Heart left ventricle (tissue), 16 donors: ENCODE results near the gene ARRB1. TPM values are rescaled to one million over a fixed set of nuclear protein-coding genes. Genes with fewer than 3 reads are reported as not detected.

Experiments used
- ATAC-seq, 4 donors: fragments of 200-7000 bp; cut with Tn5 transposase; one replicate each; pipeline ENCODE4 v1.9.1; 2020 to 2022; ENCODE audit warnings: moderate library complexity in 4 of 4, mild to moderate bottlenecking in 3 of 4, moderate number of reproducible peaks in 1 of 4
- DNase-seq, 5 donors: peaks; one replicate each; pipeline ENCODE4 v3.0.0-alpha.2; 2020
- H3K27ac ChIP-seq, 12 donors: fragments of 200-600 bp; sonication (generic) in 4 of 12; one replicate each; pipeline versions ENCODE4 v1.5.0 to v1.8.0; 2016 to 2022; ENCODE audit warnings: mild to moderate bottlenecking in 2 of 12
- H3K27me3 ChIP-seq, 9 donors: fragments of 200-600 bp; sonication (generic) in 2 of 9; one replicate each; pipeline versions ENCODE4 v1.5.1 to v1.8.0; 2016 to 2022; ENCODE audit warnings: mild to moderate bottlenecking in 3 of 9
- H3K36me3 ChIP-seq, 9 donors: fragments of 200-600 bp; sonication (generic) in 2 of 9; one replicate each; pipeline versions ENCODE4 v1.5.0 to v1.8.0; 2018 to 2022; ENCODE audit warnings: mild to moderate bottlenecking in 2 of 9
- H3K4me1 ChIP-seq, 12 donors: fragments of 200-600 bp; sonication (generic) in 4 of 12; one replicate each; pipeline versions ENCODE4 v1.5.0 to v1.8.0; 2016 to 2022; ENCODE audit warnings: mild to moderate bottlenecking in 3 of 12
- H3K4me3 ChIP-seq, 12 donors: fragments of 200-600 bp; sonication (generic) in 4 of 12; one replicate each; pipeline versions ENCODE4 v1.5.0 to v1.8.0; 2017 to 2022; ENCODE audit warnings: mild to moderate bottlenecking in 9 of 12, moderate library complexity in 4 of 12
- H3K9me3 ChIP-seq, 12 donors: fragments of 200-600 bp; sonication (generic) in 4 of 12; one replicate each; pipeline versions ENCODE4 v1.5.0 to v1.8.0; 2016 to 2022; ENCODE audit warnings: mild to moderate bottlenecking in 1 of 12
- CTCF ChIP-seq, 12 donors: fragments of 200-600 bp; sonication (generic) in 4 of 12; IDR thresholded peaks; one replicate each; pipeline versions ENCODE4 v1.5.0 to v1.8.0; 2018 to 2022; ENCODE audit warnings: antibody characterized with exemption in 12 of 12, mild to moderate bottlenecking in 5 of 12
- POLR2A ChIP-seq, 2 donors: fragments of 450-650 bp; IDR thresholded peaks; one replicate each; pipeline ENCODE4 v1.6.1; 2017; ENCODE audit warnings: antibody characterized with exemption in 2 of 2, mild to moderate bottlenecking in 2 of 2, moderate library complexity in 2 of 2
- WGBS, 4 donors: extraction: QIAGEN DNeasy Blood & Tissue Kit in 2 of 4; methylation state at CpG; one replicate each; pipeline versions ENCODE4 v1.1.5 to v1.1.7; 2013 to 2018; 5-methylcytosine and 5-hydroxymethylcytosine counted together
- intact Hi-C, 10 donors: fragments of 100-400 bp; cut with DNase I; formaldehyde crosslinking; loops; one replicate each; pipeline versions ENCODE4 v1.11.1 to v1.14.2; 2022
- polyA plus RNA-seq, 2 donors: library from polyadenylated mRNA; stranded (reverse); fragments of 200-250 nt; gene quantifications; one replicate each; pipeline ENCODE4 v1.2.3, GENCODE V29; 2013
- total RNA-seq, 9 donors: library from RNA; depleted of rRNA in 2 of 9; stranded (reverse); fragments of >200 nt in 2 of 9; fragmentation: NEBNext Ultra II Directional in 3 of 9; extraction: Animal tissue kit (Norgen Biotek cat#: 25700) in 3 of 9; gene quantifications; one replicate each; pipeline versions ENCODE4 v1.1.0 to v1.2.4, GENCODE V29; 2016 to 2023
- donor health status: ischemic (EF 13 %, LVEDD 7.1; RV severe dilation, severe dysfunction).
- donor health status: healthy with polysubstance abuse.
- donor health status: DM: no; HTN: yes; CAD: no.
- donor health status: DM: no; HTN: no; CAD: no.
- donor health status: ischemic (EF 25% LVEDD 6.9; RV normal size, moderate dysfunction).
- donor health status: ischemic (EF 25% LVEDD 5.7; RV mildly dilated, moderate dysfunction).
- donor health status: healthy.
- donor health status: DM: yes; HTN: yes; CAD: no.
- donor health status: ischemic (EF 35%, LVEDD 5.7; RV mildly dilated, moderate dysfunction).
- donor health status: nonischemic (EF 11% LVEDD 7.7; RV severe dilation, severe dysfunction).
- donor health status: DM: yes; HTN: yes; CAD: no.
- donor health status: PGD.
- donor health status: ischemic (EF 29% LVEDD 5.4; RV normal size, mild dysfunction).
- donor health status: nonischemic (EF 23%, LVEDD 6.1; RV moderate dilation, normal function).

The ARRB1 gene
- total and polyA plus RNA-seq, 11 donors: 7.9 to 58.9 (median 25.4) TPM

- intact Hi-C loops: no loop called here
- H3K27ac ChIP-seq: peak overlapping the region in 1 of 12 donors; percentile 27
- TF ChIP-seq POLR2A (IDR thresholded peaks at IDR 0.05) (no peak), CTCF (IDR thresholded peaks at IDR 0.05) (no peak)
- peaks cover 0 to 13% (median 0%) of the 10 kb centered on the region in 9 donors for H3K36me3 ChIP-seq
- ATAC-seq (no peak), DNase-seq (no peak)
- 56 to 77% (median 67%) methylated on average over 1 of the region's 1 CpG for WGBS, 4 donors
- no peaks in the 10 kb centered on the region for H3K27me3 ChIP-seq
- no peak overlapping the region for H3K4me3 ChIP-seq
- peaks cover 0 to 84% (median 33%) of the 10 kb centered on the region in 12 donors for H3K4me1 ChIP-seq
- no peaks in the 10 kb centered on the region for H3K9me3 ChIP-seq
Observed at GRCh38 chr11:75330291-75330690, 21.2 kb downstream of the ARRB1 start.

GRCh38 chr11:75328426-75329277 is 22.8 kb downstream of the ARRB1 start:
- peak; percentile 57 to 80 (median 69) for TF ChIP-seq CTCF (IDR thresholded peaks at IDR 0.05)
- no peak for TF ChIP-seq POLR2A (IDR thresholded peaks at IDR 0.05)
- peaks cover 0 to 68% (median 21%) of the 10 kb centered on the region in 12 donors for H3K4me1 ChIP-seq
- WGBS, 4 donors: 23 to 32% (median 28%) methylated on average over 9 of the region's 9 CpGs

GRCh38 chr11:75326439-75326810 is 25.0 kb downstream of the ARRB1 start:
- ATAC-seq (peak in 1 of 4 donors; percentile 17), DNase-seq (no peak)
- Histone ChIP-seq H3K27ac (peak overlapping the region in 7 of 12 donors; percentile 31 to 76 (median 55)), H3K27me3 (no peaks in the 10 kb centered on the region), H3K36me3 (peaks cover 0 to 36% (median 0%) of the 10 kb centered on the region in 9 donors), H3K4me1 (peaks cover 0 to 60% (median 18%) of the 10 kb centered on the region in 12 donors), H3K4me3 (no peak overlapping the region), H3K9me3 (no peaks in the 10 kb centered on the region)
- no peak for TF ChIP-seq CTCF (IDR thresholded peaks at IDR 0.05)
- intact Hi-C loops: loop anchor here in 7 of 10 donors (5.0 kb wide), 3 partner anchors 39 to 56 kb away; no protein-coding TSS in a partner anchor
- 74 to 88% (median 87%) methylated on average over 3 of the region's 3 CpGs for WGBS, 4 donors

More at GRCh38 chr11:75328426-75329277, 22.8 kb downstream of the ARRB1 start:
- no peak overlapping the region for H3K4me3 ChIP-seq
- peak overlapping the region in 3 of 12 donors; percentile 5 to 60 (median 53) for H3K27ac ChIP-seq
- no peaks in the 10 kb centered on the region for H3K9me3 ChIP-seq
- ATAC-seq (peak; percentile 68 to 86 (median 82)), DNase-seq (peak; percentile 68 to 79 (median 71))
- no peaks in the 10 kb centered on the region for H3K27me3 ChIP-seq
- peaks cover 0 to 17% (median 0%) of the 10 kb centered on the region in 9 donors for H3K36me3 ChIP-seq
- intact Hi-C loops: loop anchor here (1.0 to 5.0 kb wide), 9 partner anchors 41 to 60 kb away; no protein-coding TSS in a partner anchor
